ENCODE data around the gene PYCR2. TPM values are rescaled to one million over a fixed set of nuclear protein-coding genes. Genes with fewer than 3 reads are reported as not detected.

The PYCR2 gene
- total and polyA plus RNA-seq, 2 of the 8 experiments (the other 6 are each of a cell fraction or from before 2014, with no cell fraction given) = 79.3 to 84.6 TPM

DNA sequence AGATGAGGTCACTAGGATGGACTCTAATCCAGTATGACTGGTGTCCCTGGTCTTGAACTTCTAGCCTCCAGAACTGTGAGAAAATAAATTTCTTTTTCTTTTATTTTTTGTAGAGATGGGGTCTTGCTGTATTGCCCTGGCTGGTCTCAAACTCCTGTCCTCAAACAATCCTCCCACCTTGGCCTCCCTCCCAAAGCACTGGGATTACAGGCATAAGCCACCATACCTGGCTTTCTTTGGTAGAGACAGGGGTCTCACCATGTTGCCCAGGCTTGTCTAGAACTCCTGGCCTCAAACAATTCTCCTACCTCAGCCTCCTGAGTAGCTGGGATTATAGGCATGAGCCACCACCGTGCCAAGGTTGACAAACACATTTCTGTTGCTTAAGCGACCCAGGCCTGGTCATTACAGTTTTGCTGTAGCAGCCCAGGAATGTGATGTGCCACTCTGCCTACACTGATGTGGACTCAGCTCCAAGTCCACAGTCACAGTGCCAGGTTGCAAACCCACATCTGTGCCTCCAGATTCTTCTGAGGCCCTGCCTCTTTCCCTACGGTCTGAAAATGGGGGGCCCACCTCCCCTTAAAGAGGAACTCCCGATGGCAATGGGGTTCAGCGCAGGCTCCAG is 15.9 kb downstream of the PYCR2 start (continued):
- TF ChIP-seq, protein P1, sequence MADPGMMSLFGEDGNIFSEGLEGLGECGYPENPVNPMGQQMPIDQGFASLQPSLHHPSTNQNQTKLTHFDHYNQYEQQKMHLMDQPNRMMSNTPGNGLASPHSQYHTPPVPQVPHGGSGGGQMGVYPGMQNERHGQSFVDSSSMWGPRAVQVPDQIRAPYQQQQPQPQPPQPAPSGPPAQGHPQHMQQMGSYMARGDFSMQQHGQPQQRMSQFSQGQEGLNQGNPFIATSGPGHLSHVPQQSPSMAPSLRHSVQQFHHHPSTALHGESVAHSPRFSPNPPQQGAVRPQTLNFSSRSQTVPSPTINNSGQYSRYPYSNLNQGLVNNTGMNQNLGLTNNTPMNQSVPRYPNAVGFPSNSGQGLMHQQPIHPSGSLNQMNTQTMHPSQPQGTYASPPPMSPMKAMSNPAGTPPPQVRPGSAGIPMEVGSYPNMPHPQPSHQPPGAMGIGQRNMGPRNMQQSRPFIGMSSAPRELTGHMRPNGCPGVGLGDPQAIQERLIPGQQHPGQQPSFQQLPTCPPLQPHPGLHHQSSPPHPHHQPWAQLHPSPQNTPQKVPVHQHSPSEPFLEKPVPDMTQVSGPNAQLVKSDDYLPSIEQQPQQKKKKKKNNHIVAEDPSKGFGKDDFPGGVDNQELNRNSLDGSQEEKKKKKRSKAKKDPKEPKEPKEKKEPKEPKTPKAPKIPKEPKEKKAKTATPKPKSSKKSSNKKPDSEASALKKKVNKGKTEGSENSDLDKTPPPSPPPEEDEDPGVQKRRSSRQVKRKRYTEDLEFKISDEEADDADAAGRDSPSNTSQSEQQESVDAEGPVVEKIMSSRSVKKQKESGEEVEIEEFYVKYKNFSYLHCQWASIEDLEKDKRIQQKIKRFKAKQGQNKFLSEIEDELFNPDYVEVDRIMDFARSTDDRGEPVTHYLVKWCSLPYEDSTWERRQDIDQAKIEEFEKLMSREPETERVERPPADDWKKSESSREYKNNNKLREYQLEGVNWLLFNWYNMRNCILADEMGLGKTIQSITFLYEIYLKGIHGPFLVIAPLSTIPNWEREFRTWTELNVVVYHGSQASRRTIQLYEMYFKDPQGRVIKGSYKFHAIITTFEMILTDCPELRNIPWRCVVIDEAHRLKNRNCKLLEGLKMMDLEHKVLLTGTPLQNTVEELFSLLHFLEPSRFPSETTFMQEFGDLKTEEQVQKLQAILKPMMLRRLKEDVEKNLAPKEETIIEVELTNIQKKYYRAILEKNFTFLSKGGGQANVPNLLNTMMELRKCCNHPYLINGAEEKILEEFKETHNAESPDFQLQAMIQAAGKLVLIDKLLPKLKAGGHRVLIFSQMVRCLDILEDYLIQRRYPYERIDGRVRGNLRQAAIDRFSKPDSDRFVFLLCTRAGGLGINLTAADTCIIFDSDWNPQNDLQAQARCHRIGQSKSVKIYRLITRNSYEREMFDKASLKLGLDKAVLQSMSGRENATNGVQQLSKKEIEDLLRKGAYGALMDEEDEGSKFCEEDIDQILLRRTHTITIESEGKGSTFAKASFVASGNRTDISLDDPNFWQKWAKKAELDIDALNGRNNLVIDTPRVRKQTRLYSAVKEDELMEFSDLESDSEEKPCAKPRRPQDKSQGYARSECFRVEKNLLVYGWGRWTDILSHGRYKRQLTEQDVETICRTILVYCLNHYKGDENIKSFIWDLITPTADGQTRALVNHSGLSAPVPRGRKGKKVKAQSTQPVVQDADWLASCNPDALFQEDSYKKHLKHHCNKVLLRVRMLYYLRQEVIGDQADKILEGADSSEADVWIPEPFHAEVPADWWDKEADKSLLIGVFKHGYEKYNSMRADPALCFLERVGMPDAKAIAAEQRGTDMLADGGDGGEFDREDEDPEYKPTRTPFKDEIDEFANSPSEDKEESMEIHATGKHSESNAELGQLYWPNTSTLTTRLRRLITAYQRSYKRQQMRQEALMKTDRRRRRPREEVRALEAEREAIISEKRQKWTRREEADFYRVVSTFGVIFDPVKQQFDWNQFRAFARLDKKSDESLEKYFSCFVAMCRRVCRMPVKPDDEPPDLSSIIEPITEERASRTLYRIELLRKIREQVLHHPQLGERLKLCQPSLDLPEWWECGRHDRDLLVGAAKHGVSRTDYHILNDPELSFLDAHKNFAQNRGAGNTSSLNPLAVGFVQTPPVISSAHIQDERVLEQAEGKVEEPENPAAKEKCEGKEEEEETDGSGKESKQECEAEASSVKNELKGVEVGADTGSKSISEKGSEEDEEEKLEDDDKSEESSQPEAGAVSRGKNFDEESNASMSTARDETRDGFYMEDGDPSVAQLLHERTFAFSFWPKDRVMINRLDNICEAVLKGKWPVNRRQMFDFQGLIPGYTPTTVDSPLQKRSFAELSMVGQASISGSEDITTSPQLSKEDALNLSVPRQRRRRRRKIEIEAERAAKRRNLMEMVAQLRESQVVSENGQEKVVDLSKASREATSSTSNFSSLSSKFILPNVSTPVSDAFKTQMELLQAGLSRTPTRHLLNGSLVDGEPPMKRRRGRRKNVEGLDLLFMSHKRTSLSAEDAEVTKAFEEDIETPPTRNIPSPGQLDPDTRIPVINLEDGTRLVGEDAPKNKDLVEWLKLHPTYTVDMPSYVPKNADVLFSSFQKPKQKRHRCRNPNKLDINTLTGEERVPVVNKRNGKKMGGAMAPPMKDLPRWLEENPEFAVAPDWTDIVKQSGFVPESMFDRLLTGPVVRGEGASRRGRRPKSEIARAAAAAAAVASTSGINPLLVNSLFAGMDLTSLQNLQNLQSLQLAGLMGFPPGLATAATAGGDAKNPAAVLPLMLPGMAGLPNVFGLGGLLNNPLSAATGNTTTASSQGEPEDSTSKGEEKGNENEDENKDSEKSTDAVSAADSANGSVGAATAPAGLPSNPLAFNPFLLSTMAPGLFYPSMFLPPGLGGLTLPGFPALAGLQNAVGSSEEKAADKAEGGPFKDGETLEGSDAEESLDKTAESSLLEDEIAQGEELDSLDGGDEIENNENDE (IDR thresholded peaks at IDR 0.05; ENCODE audit: insufficient replicate concordance, low read length) = no peak
- TF ChIP-seq GABPA (IDR thresholded peaks at IDR 0.05; ENCODE audit: borderline replicate concordance, insufficient read depth, low read length) = no peak
- no peak for TF ChIP-seq SP1 (IDR thresholded peaks at IDR 0.05; ENCODE audit: low read depth, low read length)
